A673 (cell line): Measurements from ENCODE around the gene NGEF. TPM values are rescaled to one million over a fixed set of nuclear protein-coding genes. Genes with fewer than 3 reads are reported as not detected.

Source experiments
- BruUV-seq: library from RNA; stranded (reverse); fragments of 400-500 nt; replicated peaks from 2 replicates; lab custom pipeline; 2021; lab: Mats Ljungman, UMichigan
- CTCF ChIA-PET: fragments of 300-600 bp; sonication (Branson Sonifier 250); formaldehyde crosslinking; loops from one replicate; lab custom pipeline; 2022; ENCODE audit warnings: antibody characterized with exemption; lab: Charles Lee
- POLR2A ChIA-PET: fragments of 300-600 bp; sonication (Branson Sonifier 250); formaldehyde crosslinking; loops from one replicate; lab custom pipeline; 2022; ENCODE audit warnings: antibody characterized with exemption; ENCODE audit not compliant: low non-redundant PET; lab: Charles Lee
- DNase-seq: peaks from one replicate; pipeline ENCODE4 v3.0.0-alpha.2; 2015; ENCODE audit warnings: low spot score
- H3K27ac ChIP-seq: fragments of 200-600 bp; sonication (generic); 2 replicates; pipeline ENCODE4 v1.5.1; 2016; ENCODE audit warnings: mixed run types, low read depth, mild to moderate bottlenecking, mixed read lengths, antibody characterized with exemption, low read length; ENCODE audit not compliant: poor library complexity, severe bottlenecking
- H3K27me3 ChIP-seq: fragments of 200-600 bp; sonication (generic); replicated peaks from 2 replicates; pipeline ENCODE4 v1.6.1; 2017; ENCODE audit warnings: mixed run types, low read depth, mild to moderate bottlenecking, mixed read lengths, antibody characterized with exemption, low read length; ENCODE audit not compliant: insufficient read depth, poor library complexity
- H3K36me3 ChIP-seq: fragments of 200-600 bp; sonication (generic); 2 replicates; pipeline ENCODE4 v1.6.1; 2016; ENCODE audit warnings: mixed run types, mild to moderate bottlenecking, mixed read lengths, antibody characterized with exemption, low read length; ENCODE audit not compliant: insufficient read depth, poor library complexity, severe bottlenecking
- H3K4me1 ChIP-seq: fragments of 200-600 bp; sonication (generic); 2 replicates; pipeline ENCODE4 v1.6.1; 2017; ENCODE audit warnings: mixed run types, mild to moderate bottlenecking, mixed read lengths, antibody characterized with exemption, low read length; ENCODE audit not compliant: insufficient read depth, poor library complexity, severe bottlenecking
- H3K4me3 ChIP-seq: fragments of 200-600 bp; sonication (generic); 2 replicates; pipeline ENCODE4 v1.5.1; 2016; ENCODE audit warnings: low read depth, mixed run types, mild to moderate bottlenecking, mixed read lengths, low read length; ENCODE audit not compliant: poor library complexity, severe bottlenecking
- H3K9me3 ChIP-seq: fragments of 200-600 bp; sonication (generic); 2 replicates; pipeline ENCODE4 v1.6.1; 2016; ENCODE audit warnings: mixed run types, low read depth, mild to moderate bottlenecking, mixed read lengths, antibody characterized with exemption, low read length; ENCODE audit not compliant: poor library complexity, severe bottlenecking
- EZH2 ChIP-seq: fragments of 200-600 bp; sonication (generic); IDR thresholded peaks from 2 replicates; pipeline ENCODE4 v1.6.1; 2017; ENCODE audit warnings: borderline replicate concordance, low read depth, mild to moderate bottlenecking, mixed read lengths, antibody characterized with exemption, low read length; ENCODE audit not compliant: poor library complexity, severe bottlenecking
- intact Hi-C: fragments of 100-400 bp; cut with micrococcal nuclease; formaldehyde crosslinking; loops from one replicate; pipeline ENCODE4 v1.10.0; 2022; ENCODE audit not compliant: unreplicated experiment
- total RNA-seq: library from RNA; stranded (reverse); gene quantifications from 2 replicates; pipeline ENCODE4 v1.2.3, GENCODE V29; 2021
- TF ChIP-seq, protein P1 (sequence below): fragments of 300-800, 200-600 bp; sonication (generic); conservative IDR thresholded peaks from 2 replicates; pipeline ENCODE4 v1.5.1; 2017; ENCODE audit warnings: low read depth, mild to moderate bottlenecking, antibody characterized with exemption, low read length, moderate library complexity, mixed read lengths

NGEF gene
- total RNA-seq, 1 experiment from 2014 or later = 0.69 TPM

DNA sequence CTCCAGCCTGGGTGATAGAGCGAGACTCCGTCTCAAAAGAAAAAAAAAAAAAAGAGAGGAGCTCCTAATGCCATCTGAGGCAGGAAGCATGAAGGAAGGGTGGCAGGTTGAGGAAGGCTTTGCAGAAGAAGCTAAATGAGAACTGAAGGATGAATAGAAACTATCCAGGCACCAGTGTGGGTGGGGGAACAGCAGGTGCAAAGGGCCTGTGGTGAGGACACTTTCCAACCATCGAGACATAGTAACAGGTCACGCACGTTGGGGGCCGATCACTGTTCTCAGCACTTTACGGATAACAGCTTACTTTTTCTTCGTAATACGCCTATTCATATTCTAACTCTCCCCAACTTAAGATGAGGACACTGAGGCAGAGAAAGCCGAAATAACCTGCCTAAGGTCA, 58.4 kb downstream of the NGEF start:
- H3K27ac ChIP-seq = no peak overlapping the region
- TF ChIP-seq EZH2 = no peak
- TF ChIP-seq, protein P1, sequence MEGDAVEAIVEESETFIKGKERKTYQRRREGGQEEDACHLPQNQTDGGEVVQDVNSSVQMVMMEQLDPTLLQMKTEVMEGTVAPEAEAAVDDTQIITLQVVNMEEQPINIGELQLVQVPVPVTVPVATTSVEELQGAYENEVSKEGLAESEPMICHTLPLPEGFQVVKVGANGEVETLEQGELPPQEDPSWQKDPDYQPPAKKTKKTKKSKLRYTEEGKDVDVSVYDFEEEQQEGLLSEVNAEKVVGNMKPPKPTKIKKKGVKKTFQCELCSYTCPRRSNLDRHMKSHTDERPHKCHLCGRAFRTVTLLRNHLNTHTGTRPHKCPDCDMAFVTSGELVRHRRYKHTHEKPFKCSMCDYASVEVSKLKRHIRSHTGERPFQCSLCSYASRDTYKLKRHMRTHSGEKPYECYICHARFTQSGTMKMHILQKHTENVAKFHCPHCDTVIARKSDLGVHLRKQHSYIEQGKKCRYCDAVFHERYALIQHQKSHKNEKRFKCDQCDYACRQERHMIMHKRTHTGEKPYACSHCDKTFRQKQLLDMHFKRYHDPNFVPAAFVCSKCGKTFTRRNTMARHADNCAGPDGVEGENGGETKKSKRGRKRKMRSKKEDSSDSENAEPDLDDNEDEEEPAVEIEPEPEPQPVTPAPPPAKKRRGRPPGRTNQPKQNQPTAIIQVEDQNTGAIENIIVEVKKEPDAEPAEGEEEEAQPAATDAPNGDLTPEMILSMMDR = no peak
- BruUV-seq = no TSS peak
- H3K4me3 ChIP-seq = no peak overlapping the region
- intact Hi-C loops = no loop called here
- no peak for DNase-seq
- ChIA-PET POLR2A (no interaction called here), CTCF (no interaction called here)
- H3K27me3 ChIP-seq = no peaks in the 10 kb centered on the region
- no peaks in the 10 kb centered on the region for H3K36me3 ChIP-seq
- no peaks in the 10 kb centered on the region for H3K4me1 ChIP-seq
- H3K9me3 ChIP-seq = no peaks in the 10 kb centered on the region

DNA sequence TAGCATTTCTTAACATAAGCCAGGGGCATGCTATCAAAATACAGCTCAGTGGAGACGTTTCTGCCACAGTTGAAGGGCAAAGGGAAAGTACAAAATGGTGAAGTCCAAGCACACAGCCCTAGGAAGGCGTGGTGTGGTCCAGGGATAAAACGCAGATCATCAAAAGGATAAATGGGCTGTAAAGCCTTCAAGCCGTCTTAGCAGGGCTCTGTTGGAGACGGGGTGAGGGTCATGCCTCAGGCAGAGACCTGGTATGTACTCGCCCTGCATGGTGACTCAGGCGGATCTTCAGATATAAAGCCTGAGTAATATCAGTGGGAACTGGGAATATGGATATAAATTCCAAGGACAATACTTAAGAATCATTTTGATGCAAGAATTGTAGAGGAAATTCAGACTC, 61.2 kb downstream of the NGEF start:
- ChIA-PET CTCF (no interaction called here), POLR2A (no interaction called here)
- Histone ChIP-seq H3K9me3 (no peaks in the 10 kb centered on the region), H3K27ac (no peak overlapping the region), H3K36me3 (no peaks in the 10 kb centered on the region), H3K27me3 (no peaks in the 10 kb centered on the region), H3K4me3 (no peak overlapping the region), H3K4me1 (no peaks in the 10 kb centered on the region)
- no peak for DNase-seq
- TF ChIP-seq, protein P1 = no peak
- no peak for TF ChIP-seq EZH2
- intact Hi-C loops = no loop called here
- no TSS peak for BruUV-seq

DNA sequence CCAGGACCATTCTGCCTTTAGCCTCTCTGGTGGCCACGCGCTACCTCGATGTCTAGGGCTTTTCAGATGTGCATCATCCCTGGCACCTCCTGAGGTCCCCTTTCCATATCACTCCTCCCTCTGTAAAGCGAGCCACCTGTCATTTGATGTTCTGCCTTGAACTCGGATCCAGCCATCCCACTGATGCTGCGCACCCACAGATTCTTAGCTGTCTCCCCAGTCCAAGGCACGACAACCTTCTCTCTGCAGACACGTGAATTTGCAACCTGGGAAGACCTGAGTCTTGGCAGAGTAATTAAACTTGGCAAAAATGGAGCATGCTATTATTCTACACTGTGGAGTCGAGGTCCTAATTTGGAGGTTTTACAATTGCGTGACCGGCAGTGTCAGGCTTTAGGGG, 61.9 kb downstream of the NGEF start:
- DNase-seq = no peak
- no TSS peak for BruUV-seq
- Histone ChIP-seq H3K27ac (no peak overlapping the region), H3K9me3 (no peaks in the 10 kb centered on the region), H3K4me1 (no peaks in the 10 kb centered on the region), H3K4me3 (no peak overlapping the region), H3K27me3 (no peaks in the 10 kb centered on the region), H3K36me3 (no peaks in the 10 kb centered on the region)
- CTCF ChIA-PET = no interaction called here
- POLR2A ChIA-PET = no interaction called here
- intact Hi-C loops = no loop called here
- TF ChIP-seq EZH2 = no peak
- TF ChIP-seq, protein P1 = no peak
